Epithelial cell of prostate (primary cell): ENCODE measurements around the gene ATXN3L.
"Not testable (repeated sequence)": the region's sequence is repeated elsewhere in the genome, so short reads cannot be mapped to it uniquely, and the experiment has no call there.

Source experiments
- DNase-seq: peaks from one replicate; pipeline ENCODE4 v3.0.0-alpha.2; 2011; ENCODE audit warnings: low read depth, low spot score
- H3K27ac ChIP-seq: fragments of 450-650 bp; 2 replicates; pipeline ENCODE4 v1.5.1; 2017; ENCODE audit warnings: mild to moderate bottlenecking

The ATXN3L gene

DNA sequence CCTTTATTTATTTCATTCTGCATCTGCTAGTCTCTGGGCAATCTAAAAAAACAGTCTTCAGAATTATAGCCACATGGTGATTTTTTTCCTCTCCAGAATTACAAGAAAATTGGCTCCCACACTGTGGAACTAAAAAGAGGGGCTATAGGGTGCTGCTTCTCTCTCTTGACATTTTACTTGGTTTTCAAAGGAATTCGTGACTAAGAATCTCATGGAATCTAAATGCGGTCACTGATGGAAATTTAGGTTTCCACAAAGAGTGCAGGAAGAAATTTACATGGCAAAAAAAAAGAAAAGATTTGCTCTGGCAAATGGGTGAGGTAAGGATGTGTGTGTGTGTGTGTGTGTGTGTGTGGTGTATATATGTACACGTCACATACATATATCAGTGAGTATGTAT is 10.2 kb downstream of the ATXN3L start:
- no peak for DNase-seq
- H3K27ac ChIP-seq = no peak overlapping the region

DNA sequence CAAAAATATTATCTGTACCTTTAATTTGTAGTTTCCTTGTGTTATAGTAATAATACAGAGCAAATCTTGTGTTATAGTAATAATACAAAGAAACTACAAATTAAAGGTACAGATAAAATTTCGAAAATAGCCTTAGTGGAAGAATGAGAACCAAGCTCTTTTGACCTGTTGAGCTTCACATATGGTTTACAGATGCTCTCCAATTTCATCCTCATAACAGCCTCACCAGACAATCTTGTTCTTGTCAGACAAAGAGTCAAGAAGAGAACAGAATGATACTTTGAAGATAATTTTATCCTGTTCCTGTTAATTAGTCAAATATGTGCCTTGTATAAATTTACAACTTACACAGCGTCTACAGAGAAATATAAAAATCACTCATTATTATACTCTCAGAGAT is 12.8 kb downstream of the ATXN3L start:
- no peak overlapping the region for H3K27ac ChIP-seq
- DNase-seq = no peak

DNA sequence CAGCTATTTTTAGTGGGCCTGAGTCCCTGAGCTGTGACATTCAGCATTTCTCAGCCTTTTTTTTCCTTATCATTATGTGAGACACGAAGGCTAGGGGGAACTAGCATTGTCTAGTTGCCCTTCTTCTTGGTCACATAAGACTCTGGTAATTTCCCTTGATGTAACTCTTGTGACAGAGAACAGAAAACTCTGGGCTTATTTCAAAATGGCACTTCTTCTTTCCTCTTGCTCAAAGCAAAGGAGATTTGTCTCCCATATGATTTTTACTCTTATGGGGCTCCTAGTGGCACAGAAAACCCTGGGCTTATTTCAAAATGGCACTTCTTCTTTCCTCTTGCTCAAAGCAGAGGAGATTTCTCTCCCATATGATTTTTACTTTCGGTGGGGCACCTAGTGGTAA is 14.7 kb downstream of the ATXN3L start:
- no peak for DNase-seq
- H3K27ac ChIP-seq = no peak overlapping the region

DNA sequence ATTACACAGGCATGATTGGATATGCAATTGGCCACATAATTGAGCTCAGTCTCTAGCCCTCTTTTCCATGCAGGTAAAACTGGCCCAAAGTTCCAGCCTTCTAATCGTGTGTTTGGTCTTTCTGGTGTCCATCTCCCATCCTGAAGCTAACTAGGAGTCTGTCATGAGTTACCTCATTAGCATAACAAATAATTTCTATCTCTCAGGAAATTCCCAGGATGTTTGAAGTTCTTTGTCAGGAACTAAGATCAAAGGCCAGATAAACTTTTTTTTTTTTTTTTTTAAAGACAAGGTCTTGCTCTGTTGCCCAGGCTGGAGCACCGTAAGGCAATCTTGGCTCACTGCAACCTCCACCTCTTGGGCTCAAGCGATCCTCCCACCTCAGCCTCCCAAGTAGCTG is 15.8 kb downstream of the ATXN3L start:
- no peak overlapping the region for H3K27ac ChIP-seq
- DNase-seq = no peak

DNA sequence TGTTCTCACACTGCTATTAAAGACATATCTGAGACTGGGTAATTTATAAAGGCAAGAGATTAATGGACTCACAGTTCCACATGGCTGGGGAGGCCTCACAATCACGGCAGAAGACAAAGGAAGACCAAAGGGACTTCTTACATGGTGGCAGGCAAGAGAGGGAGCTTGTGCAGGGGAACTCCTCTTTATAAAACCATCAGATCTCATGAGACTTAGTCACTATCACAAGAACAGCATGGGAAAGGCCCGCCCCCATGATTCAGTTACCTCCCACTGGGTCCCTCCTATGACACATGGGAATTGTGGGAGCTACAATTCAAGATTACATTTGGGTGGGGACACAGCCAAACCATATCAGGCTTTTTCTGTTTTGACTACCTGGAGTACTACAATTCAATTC is 16.6 kb downstream of the ATXN3L start:
- DNase-seq = not testable (repeated sequence)

DNA sequence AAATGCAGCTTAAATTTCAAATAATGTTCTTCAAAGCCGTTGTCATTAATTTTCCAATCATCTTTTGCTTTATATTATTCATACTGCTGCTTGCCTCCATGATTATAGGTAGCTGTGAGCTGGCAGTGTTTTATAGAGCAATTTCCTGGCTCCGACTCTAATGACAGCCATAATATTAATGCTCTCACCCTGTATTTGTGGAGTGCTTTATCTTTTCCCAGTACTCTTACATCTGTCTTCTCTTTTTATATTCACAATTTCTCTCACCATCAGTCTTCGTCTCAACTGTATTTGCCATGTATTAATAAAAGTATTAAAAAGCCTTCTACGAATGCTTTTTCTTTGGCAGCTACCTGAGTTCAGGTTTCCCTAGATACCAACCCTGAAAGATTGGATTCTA is 21.0 kb downstream of the ATXN3L start:
- no peak overlapping the region for H3K27ac ChIP-seq
- no peak for DNase-seq

More for the DNA sequence above, 16.6 kb downstream of the ATXN3L start:
- H3K27ac ChIP-seq = not testable (repeated sequence)

DNA sequence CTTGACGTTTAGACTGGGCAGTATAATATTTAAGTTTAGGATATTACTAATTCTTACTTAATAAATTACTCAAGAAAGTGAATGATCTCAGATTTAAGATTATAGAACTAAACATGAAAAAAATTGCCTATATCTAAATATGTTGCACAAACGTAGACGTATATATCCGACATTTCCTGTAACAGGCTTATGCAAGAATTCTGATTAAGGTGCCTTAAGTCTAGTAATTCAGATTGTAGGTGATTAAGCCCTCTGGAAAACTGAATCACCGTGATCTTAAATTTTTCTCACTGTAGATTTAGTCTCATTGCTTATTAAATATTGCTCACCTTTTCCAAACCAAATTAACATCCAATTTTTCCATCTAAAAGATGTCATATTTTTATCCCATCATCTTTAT is 24.0 kb downstream of the ATXN3L start:
- no peak for DNase-seq
- peak overlapping the region; percentile 3 for H3K27ac ChIP-seq

DNA sequence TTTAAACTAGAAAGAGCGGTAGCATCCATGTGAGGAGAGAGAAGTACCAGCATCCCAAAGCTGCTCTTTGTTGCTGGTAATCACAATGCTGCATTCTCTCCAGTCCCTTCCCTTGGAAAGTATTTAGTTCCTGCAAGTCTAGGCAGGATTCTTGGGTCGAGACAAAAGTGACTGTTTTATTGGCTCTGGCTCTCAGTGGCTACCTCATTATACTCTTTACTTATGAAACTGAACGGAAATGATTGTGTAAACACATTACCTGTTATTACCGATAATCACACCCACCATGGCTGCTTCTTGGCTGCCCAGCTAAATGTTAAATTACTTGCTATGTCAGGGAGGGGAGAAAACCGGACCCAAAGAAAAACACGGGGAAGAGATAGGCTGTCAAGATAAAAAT is 26.2 kb downstream of the ATXN3L start:
- peak; percentile 55 for DNase-seq
- H3K27ac ChIP-seq = peak overlapping the region; percentile 82

DNA sequence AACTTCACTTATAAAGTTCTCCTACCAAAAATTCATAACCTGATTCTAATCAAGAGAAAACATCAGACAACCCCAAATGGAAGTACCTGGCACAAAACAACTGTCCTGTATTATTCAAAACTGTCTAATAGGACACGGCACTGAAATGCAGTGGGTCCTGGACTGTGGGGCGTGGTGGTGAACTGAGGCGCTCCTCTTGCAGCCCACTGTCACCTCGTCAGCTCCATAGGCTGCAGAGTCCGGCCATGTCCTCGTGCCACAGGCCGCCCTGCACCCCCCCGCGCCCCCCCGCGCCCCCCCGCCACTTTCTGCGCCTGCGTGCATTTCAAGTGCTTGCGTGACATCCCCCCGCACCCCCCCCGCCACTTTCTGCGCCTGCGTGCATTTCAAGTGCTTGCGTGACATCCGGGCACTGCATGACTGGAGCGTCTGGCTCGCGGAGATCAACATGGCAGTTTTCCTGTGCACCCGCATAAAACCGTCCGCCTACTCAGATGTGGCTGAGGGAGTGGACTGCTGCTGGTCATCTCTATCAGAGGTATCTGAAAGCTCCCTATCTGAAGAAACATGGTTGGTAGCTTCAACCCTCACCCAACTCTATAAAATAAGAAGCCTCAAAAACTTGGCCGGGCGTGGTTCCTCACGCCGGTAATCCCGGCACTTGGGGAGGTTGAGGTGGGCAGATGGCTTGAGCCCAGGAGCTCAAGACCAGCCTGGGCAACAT is 28.8 kb downstream of the ATXN3L start:
- no peak for DNase-seq
- H3K27ac ChIP-seq = no peak overlapping the region

DNA sequence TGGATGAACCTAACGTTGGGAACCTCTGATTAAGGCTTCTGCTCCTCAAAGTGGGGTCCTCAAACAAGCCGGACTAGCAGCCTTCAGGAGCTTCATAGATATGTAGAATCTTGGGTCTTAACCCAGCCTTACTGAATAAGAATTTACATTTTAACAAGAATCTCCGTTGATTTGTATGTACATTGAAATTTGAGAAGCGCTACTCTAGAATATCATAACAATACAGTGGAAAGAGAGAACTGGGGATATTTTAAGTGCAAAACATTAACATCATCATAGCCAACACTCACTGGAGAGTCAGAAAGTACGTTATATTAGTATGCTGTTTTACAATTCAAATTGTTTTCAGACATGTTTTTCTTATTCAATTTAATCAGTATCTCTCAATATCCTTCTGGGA is 31.2 kb downstream of the ATXN3L start:
- DNase-seq = no peak
- peak overlapping the region; percentile 36 for H3K27ac ChIP-seq

DNA sequence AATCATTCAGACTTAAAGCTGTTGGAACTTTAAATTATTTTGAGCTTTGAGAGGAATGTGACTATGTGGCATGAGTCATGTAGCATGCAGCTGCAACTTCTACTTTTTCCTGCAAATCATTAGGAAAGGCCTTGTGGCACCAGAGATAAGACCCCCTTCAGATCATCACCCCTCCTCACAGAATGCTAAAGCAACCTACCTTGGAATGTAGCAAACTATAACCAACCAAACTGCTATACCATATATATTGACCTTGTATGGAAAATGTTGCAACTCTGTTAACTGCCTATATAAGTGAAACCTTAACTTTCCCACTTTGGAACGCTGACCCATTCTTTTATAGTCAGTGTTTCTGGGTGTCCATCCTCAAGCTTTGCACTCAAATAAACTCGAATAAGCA is 32.0 kb downstream of the ATXN3L start:
- H3K27ac ChIP-seq = peak overlapping the region; percentile 36
- no peak for DNase-seq

DNA sequence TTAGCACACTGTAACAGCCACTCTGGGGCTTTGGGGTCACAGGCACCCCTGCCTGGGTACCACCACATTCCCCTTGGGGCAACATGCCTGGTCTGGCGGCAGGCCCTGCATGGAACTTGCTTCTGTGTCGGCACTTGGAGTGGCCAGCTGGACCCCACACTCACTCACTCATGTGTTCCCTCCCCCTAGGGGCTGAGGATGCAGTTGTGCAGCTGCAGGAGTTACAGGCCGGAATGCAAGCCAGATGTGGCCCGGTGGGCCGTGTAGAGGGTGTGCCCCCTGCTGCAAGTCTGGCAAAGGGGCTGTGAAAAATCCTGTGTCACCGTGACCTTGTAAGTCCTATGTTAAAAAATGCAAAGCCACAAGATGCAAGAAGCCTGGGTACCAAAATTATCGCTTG is 34.2 kb downstream of the ATXN3L start:
- no peak overlapping the region for H3K27ac ChIP-seq
- no peak for DNase-seq

DNA sequence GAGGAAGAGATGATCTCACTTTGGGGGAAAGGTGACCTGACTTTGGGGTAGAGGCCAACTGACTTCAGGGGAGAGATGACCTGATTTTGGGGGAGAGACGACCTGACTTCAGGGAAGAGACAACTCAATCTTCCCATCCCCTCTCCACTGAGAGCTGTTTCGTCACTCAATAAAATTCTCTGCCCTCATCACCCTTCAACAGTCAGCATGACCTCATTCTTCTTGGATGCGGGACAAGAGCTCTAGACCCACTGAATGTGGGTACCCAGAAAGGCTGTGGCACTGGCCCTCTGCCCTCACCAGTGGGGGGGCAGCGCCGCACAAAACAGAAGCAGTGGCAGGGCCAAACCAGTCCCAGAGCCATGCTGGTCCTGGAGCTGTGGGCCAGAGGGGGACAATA is 34.6 kb downstream of the ATXN3L start:
- H3K27ac ChIP-seq = no peak overlapping the region
- no peak for DNase-seq

DNA sequence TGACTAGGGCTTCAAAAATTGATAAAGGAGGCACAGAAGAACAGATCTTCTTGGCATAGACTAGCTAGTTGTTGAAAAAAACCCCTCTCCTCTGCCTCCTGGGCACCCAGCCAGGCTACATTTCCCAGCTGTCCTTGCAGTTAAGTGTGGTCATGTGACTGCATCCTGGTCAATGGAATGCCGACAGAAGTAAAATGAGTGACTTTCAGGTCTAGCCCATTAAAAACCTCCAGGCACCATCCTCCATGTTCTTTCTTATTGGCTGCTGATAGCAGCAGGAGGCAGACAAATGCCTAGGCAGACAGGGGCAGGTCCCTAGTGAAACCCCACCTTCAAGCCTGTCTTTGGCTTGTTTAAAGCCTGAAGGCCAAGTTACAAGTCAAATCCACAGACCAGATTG is 35.3 kb downstream of the ATXN3L start:
- peak overlapping the region; percentile 80 for H3K27ac ChIP-seq
- no peak for DNase-seq

DNA sequence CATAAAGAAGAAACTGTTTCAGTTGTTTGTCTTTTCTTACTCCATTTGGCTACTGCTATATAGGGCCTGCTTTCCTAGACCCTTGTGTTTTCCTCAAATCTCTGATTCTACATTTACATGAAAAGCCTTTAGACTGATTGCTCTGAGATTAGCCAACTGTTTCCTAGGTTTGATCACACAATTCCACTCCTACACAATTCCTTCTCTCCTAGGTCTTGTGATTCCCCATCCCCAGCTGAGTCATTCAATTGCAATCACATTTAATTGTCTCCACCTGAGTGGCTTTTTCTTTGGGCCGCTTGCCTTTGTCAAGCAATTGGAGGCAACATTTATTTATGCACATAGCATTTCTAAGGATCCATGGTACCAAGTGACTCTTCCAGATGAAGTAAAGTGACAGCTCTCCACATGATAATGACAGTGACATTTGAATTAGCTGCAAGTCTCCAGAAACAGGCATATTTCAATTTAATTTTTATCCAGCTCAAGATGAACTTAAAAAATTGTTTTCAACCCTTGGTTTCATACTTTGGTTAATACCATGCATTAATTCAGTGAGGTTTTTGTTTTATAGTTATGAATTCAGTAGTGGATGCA is 35.8 kb downstream of the ATXN3L start:
- peak; percentile 16 for DNase-seq
- peak overlapping the region; percentile 80 for H3K27ac ChIP-seq

DNA sequence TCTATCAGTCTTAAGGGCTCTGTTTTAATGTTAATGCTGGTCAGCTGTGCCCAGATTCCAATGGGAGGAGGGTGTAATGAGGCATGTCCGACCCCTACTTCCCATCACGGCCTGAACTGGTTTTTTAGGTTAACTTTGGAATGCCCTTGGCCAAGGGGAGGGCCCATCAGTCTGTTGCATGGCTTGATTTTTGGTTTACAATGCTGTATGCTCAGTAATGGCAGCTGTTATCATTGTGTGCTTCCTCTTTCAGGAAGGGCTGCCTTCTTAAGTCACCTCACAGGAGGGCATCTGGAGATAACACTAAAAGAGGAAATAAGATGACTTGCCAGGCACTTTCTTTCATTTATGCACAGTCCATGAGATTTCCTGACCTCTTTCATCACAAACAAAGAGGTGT is 36.3 kb downstream of the ATXN3L start:
- DNase-seq = no peak
- peak overlapping the region; percentile 80 for H3K27ac ChIP-seq

DNA sequence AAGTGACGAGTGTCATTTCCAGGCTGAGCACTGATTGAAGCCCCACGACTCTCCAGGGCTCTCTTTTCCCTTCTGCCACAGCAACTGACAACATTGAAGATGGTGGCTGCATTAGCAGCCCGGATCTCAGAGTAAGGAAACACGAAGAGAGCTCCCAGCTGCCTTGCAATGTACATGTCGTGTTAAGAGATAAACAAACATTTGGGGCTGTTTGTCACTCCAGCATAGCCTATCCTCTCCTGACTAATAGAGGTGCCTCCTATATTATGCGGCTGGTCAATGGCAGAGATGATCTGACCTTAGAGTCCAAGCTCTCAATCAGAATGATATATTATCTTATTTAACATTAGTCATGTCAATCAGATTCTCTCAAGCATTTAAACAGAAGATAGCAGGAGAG is 38.6 kb downstream of the ATXN3L start:
- no peak overlapping the region for H3K27ac ChIP-seq
- no peak for DNase-seq

DNA sequence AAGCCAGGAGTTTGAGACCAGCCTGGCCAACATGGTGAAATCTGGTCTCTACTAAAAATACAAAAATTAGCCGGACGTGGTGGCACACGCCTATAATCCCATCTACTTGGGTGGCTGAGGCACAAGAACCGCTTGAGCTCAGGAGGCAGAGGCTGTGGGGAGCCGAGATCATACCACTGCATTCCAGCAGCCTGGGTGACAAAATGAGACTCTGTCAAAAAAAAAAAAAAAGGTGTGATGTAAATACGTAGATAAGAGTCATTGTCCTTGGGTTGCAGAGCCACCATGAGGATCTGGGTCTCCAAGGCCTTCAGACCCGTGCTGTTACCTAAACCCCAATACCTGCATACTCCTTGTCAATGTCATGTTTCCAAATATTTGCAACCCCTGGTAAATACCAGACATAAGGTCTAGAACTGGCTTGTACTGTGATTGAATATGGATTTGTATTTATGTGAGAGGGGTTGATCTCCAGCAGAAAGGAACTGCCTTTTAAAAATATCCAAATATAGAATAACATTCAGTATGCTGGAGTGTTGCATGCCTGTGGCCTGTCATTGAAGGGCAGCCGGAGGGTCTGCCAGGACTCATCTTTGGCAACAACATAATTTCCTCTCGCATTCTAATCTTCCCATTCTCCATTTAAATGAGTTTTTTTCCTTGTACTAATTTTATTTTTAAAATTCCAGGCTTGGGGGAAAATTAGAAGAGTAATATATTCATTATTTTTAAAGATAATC is 40.4 kb downstream of the ATXN3L start:
- no peak overlapping the region for H3K27ac ChIP-seq
- no peak for DNase-seq

DNA sequence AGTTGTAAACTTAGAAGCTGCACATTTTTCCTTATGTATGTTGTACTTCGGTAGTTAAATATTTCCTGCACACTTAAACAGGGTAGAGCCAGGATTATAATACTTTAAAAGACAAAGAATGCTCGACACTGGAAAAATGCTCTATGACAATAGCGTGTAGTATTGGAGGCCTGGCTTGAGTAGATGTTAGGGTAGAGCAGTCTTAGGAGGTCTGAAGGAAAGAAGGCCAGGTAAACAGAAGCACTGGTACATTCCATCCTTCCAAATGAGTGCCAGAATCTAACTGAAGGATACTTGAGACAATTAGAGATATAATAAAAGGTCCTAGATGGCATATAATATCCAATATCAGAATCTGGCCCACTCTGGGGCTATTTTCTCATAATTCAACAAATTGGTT is 42.3 kb downstream of the ATXN3L start:
- DNase-seq = no peak
- no peak overlapping the region for H3K27ac ChIP-seq

DNA sequence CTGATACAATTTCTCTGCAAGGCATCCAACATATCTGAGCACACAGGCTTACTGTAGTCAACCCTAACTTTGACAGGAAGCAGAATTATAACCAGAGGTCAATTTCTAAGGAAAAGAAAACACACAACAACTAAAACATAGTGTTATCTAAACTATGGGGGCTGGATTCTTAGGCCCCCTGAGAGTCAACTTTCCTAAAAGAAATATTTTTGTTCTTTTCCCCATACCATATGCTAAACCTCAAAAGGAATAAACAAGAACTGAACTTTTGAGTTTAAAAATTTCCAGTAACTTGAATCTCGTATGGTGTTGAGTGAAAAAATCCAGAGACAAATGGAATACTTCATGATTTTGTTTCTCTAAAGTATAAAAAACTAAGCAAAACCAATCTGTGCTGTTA is 42.9 kb downstream of the ATXN3L start:
- no peak for DNase-seq
- H3K27ac ChIP-seq = no peak overlapping the region

DNA sequence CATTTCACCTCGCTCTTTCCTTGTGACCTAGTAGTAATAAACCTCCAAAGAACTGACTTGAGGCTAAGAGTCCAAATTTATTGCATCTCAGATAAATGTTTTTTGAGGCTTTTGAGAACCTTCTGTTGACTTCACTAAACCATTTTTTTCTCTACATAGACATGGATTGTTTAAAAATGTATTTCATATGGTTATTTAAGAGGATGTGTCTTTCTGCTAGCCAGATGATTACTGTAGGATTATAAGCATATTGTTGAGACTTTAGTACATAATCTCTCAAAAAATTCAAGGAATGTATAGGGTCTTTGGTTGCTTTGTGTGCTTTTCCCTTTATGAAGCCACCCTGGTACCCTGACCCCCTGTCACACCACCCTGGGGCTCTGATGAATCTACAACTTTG is 44.8 kb downstream of the ATXN3L start:
- no peak overlapping the region for H3K27ac ChIP-seq
- no peak for DNase-seq

DNA sequence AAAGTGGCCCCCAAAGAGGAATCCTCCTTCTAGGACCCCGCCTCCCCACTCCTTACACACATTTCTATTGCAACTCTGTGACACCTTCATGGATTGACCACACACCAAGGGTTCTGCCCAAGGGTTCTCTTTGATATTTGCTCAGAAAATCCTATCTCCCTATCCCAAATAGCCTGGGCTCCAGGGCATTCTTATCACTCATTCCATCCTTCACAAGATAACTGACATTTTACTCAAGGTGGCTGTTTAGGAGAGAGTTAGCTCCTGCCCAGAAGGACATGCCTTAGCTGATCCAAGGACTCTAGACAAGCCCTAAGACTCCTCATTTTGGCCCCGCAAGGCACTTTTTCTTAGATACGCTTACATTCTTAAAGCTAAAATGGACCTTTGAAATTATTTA is 47.4 kb downstream of the ATXN3L start:
- H3K27ac ChIP-seq = no peak overlapping the region
- DNase-seq = no peak
